K562 (cell line): ENCODE results near the gene NCR1. TPM values are rescaled to one million over a fixed set of nuclear protein-coding genes. Genes with fewer than 3 reads are reported as not detected.

ENCODE experiments used
- ATF4 ChIP-seq: fragments of 450-650 bp; formaldehyde crosslinking; IDR thresholded peaks from 2 replicates; pipeline ENCODE4 v1.4.0; 2022; ENCODE audit warnings: mild to moderate bottlenecking, moderate library complexity
- BDP1 ChIP-seq: IDR thresholded peaks from 3 replicates; pipeline ENCODE4 v1.6.1; 2011; ENCODE audit not compliant: insufficient read length, insufficient read depth
- E2F8 ChIP-seq: fragments of 450-650 bp; IDR thresholded peaks from 2 replicates; pipeline ENCODE4 v1.7.1; 2018; ENCODE audit warnings: mild to moderate bottlenecking, low read depth; ENCODE audit not compliant: partially characterized antibody
- EHMT2 ChIP-seq: fragments of 450-650 bp; IDR thresholded peaks from 2 replicates; pipeline ENCODE4 v1.6.1; 2018; ENCODE audit warnings: antibody characterized with exemption
- ELF1 ChIP-seq: fragments of 200-800 bp; sonication (Bioruptor generic); IDR thresholded peaks from 2 replicates; pipeline ENCODE4 v1.6.1; 2016; ENCODE audit warnings: missing genetic modification characterization, missing compliant biosample characterization
- IRF9 ChIP-seq: fragments of 450-650 bp; IDR thresholded peaks from 2 replicates; pipeline ENCODE4 v1.6.1; 2016; ENCODE audit warnings: missing biosample characterization, missing genetic modification characterization
- JUNB ChIP-seq: fragments of 450-650 bp; formaldehyde crosslinking; conservative IDR thresholded peaks from 2 replicates; pipeline ENCODE4 v1.4.0; 2020; ENCODE audit warnings: mild to moderate bottlenecking
- LEF1 ChIP-seq: fragments of 450-650 bp; IDR thresholded peaks from 2 replicates; pipeline ENCODE4 v1.6.1; 2016; ENCODE audit warnings: mild to moderate bottlenecking
- MAFG ChIP-seq: fragments of 450-650 bp; conservative IDR thresholded peaks from 2 replicates; pipeline ENCODE4 v1.6.1; 2016; ENCODE audit warnings: missing genetic modification characterization, missing compliant biosample characterization
- MAX ChIP-seq: sonication (generic); formaldehyde crosslinking; IDR thresholded peaks from 2 replicates; pipeline ENCODE4 v1.9.0; 2022; ENCODE audit warnings: mild to moderate bottlenecking, missing genetic modification reagents
- MIER1 ChIP-seq: fragments of 450-650 bp; IDR thresholded peaks from 2 replicates; pipeline ENCODE4 v1.6.1; 2016; ENCODE audit warnings: antibody characterized with exemption, mild to moderate bottlenecking, low read depth
- NR4A1 ChIP-seq, 2 experiments: fragments of 250-450 bp in 1 of 2; fragments of 450-650 bp in 1 of 2; sonication (Bioruptor Pico) in 1 of 2; IDR thresholded peaks; 2 replicates each; pipeline versions ENCODE4 v1.4.0 to v1.6.1; 2016 to 2020; ENCODE audit warnings: mild to moderate bottlenecking in 2 of 2, missing compliant biosample characterization in 1 of 2, missing genetic modification characterization in 1 of 2, moderate library complexity in 1 of 2
- RREB1 ChIP-seq: fragments of 250-450 bp; sonication (Bioruptor Pico); IDR thresholded peaks from 2 replicates; pipeline ENCODE4 v1.4.0; 2020
- SPI1 ChIP-seq: IDR thresholded peaks from 2 replicates; pipeline ENCODE4 v1.6.1; 2011; ENCODE audit warnings: low read depth, low read length, control low read depth, borderline replicate concordance
- TEAD1 ChIP-seq, 2 experiments: fragments of 450-650 bp in 1 of 2; sonication (generic) in 1 of 2; formaldehyde crosslinking; IDR thresholded peaks; 2 replicates each; pipeline versions ENCODE4 v1.4.0 to v1.8.0; 2020 to 2022; ENCODE audit warnings: mild to moderate bottlenecking in 2 of 2, missing genetic modification reagents in 1 of 2
- TRIM24 ChIP-seq, 2 experiments: fragments of 450-650 bp; IDR thresholded peaks; 2 replicates each; pipeline ENCODE4 v1.6.1; 2016
- ZNF184 ChIP-seq: sonication (generic); formaldehyde crosslinking; IDR thresholded peaks from 2 replicates; pipeline ENCODE4 v1.5.0; 2020; ENCODE audit warnings: missing genetic modification reagents
- polyA plus RNA-seq, 8 experiments: library from polyadenylated mRNA; depleted of rRNA in 4 of 8; stranded (reverse) in 5 of 8; unstranded in 3 of 8; fragments of >200 nt; fragmentation: Nextera tagmentation in 2 of 8; fragmentation: Illumina TruSeq in 1 of 8; extraction: Ambion mirVana in 2 of 8; extraction: Trizol in 1 of 8; gene quantifications; 2 replicates each; pipeline versions ENCODE4 v1.2.1 to v1.2.3, GENCODE V29; 2011 to 2014; ENCODE audit warnings: inconsistent platforms in 1 of 8, missing spikeins in 1 of 8
- total RNA-seq, 7 experiments: library from RNA; depleted of rRNA in 6 of 7; stranded (reverse); fragments of >200 nt in 6 of 7; fragmentation: Illumina TruSeq in 2 of 7; extraction: Trizol in 2 of 7; gene quantifications; 2 replicates each; pipeline versions ENCODE4 v1.2.1 to v1.2.3, GENCODE V29; 2011 to 2021; ENCODE audit warnings: low replicate concordance in 1 of 7

NCR1 gene
- total and polyA plus RNA-seq, 9 of the 15 experiments (the other 6 are each of a cell fraction or from before 2014, with no cell fraction given) = 0.25 to 3.1 (median 1.2) TPM

GRCh38 chr19:54905803-54906511 is at the start of gene NCR1 (continued):
- TF ChIP-seq JUNB (CRISPR knock-in tag) (no peak), IRF9 (tag) (no peak), TRIM24 (IDR thresholded peaks at IDR 0.05) (no peak), TEAD1 (CRISPR knock-in tag; IDR thresholded peaks at IDR 0.05) (0 out of 4 replicates have a peak, but pooled peaks of 1 of the 2 experiments have one; percentile 19), LEF1 (no peak), E2F8 (no peak), ZNF184 (CRISPR knock-in tag) (no peak), RREB1 (CRISPR knock-in tag) (no peak), SPI1 (peak; percentile 7; the same call in 1 of the 2 replicates), MAFG (tag) (no peak), MAX (CRISPR knock-in tag) (peak; percentile 48; the same call in 1 of the 2 replicates), NR4A1 (CRISPR knock-in tag; IDR thresholded peaks at IDR 0.05) (no peak), NR4A1 (tag; IDR thresholded peaks at IDR 0.05) (no peak), BDP1 (no peak), MIER1 (no peak), ATF4 (CRISPR knock-in tag) (no peak), EHMT2 (no peak), ELF1 (peak; percentile 72)
